ENCODE measurements around the gene PIP5K1B. TPM values are rescaled to one million over a fixed set of nuclear protein-coding genes. Genes with fewer than 3 reads are reported as not detected.

The PIP5K1B gene
- total and polyA plus RNA-seq, 5 donors, result 37.8 to 81.5 (median 67.9) TPM

DNA sequence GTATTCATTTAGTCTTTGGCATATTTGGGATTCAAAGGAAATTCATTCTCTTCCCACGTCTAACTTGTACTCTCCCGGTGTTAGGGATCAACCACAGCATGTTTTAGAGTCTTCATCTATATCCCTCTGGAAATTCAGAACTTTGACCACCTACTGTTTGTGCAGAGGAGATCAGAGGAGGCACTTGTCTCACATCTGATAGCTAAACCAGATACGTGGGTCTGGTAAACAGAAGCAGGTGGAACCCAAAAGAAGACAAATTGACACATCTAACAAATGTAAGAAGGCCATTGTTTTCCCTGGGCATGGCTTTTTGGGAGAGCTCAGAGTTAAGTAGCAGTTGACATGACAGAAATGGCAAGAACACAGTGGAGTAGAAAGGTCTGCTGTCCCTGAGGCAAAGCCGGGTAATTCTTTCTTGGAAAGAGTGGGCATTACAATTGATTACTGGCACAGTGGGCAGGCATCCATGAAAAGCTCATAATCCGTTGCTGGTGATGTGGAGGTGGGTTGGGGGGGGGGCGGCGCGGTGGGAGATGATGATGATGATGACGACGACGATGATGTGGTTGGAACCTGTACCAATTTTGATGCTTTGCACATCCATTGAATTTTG lies 27.5 kb downstream of the PIP5K1B start:
- Histone ChIP-seq H3K4me1 (ENCODE audit: control insufficient read depth, insufficient read depth, low read length) (peaks cover 4% of the 10 kb centered on the region), H3K4me3 (ENCODE audit: low read length) (no peak overlapping the region), H3K9me3 (ENCODE audit: control insufficient read depth, low read length) (no peaks in the 10 kb centered on the region), H3K27me3 (ENCODE audit: control insufficient read depth, insufficient read depth) (no peaks in the 10 kb centered on the region), H3K27ac (ENCODE audit: low read length) (no peak overlapping the region)
- ATAC-seq, result no peak
- intact Hi-C loops (cut with DNase I), result no loop called here
- DNase-seq, result no peak
- 85% methylated on average over 11 of the region's 11 CpGs for WGBS

DNA sequence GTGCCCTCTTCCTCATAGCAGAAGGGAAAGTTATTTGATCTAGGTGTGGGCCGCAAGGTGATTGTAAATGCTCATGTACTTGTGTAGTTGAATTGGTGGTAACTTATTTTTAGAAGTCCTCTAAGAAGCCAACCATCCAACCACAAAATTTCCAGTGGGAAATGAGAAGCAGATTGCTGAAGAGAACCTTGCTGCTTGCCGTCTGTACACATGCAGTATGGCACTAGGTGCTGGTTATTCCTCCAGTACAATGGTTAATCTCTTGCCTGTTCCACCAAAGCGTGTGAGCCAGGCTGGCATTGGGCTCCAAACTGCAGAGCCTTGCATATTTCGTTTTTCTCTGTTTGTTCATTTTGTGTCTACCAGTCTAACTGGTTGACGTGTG lies 28.0 kb downstream of the PIP5K1B start:
- 86% methylated on average over 5 of the region's 5 CpGs for WGBS
- DNase-seq, result no peak
- H3K9me3 ChIP-seq (ENCODE audit: control insufficient read depth, low read length), result no peaks in the 10 kb centered on the region
- H3K4me1 ChIP-seq (ENCODE audit: control insufficient read depth, insufficient read depth, low read length), result peaks cover 4% of the 10 kb centered on the region
- no peak for ATAC-seq
- H3K4me3 ChIP-seq (ENCODE audit: low read length), result no peak overlapping the region
- no peak overlapping the region for H3K27ac ChIP-seq (ENCODE audit: low read length)
- intact Hi-C loops (cut with DNase I), result no loop called here
- no peaks in the 10 kb centered on the region for H3K27me3 ChIP-seq (ENCODE audit: control insufficient read depth, insufficient read depth)

DNA sequence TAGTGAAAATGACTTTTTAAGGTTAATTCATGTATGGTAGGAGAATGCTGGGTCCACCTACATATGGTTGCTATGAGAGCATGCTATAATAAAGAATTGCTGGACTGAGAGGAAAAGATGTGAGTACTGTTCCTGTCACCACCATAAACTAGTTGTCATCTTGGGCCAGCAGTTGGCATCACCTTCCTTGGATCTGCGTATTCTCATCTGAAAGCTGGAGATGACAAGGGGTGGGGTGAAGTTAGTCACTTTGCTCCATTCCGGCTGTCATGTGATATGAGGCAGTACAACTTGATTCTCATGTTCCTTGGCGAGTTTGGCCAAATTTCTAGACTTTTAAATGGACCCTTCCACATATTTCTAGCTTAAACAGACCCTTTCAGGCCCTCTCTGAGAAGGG lies 33.3 kb downstream of the PIP5K1B start:
- DNase-seq (no peak), ATAC-seq (peak; percentile 51 to 66)
- Histone ChIP-seq H3K27ac (ENCODE audit: low read length) (no peak overlapping the region), H3K4me3 (ENCODE audit: low read length) (no peak overlapping the region), H3K4me1 (ENCODE audit: control insufficient read depth, insufficient read depth, low read length) (peaks cover 13% of the 10 kb centered on the region), H3K9me3 (ENCODE audit: control insufficient read depth, low read length) (no peaks in the 10 kb centered on the region), H3K27me3 (ENCODE audit: control insufficient read depth, insufficient read depth) (no peaks in the 10 kb centered on the region)
- whole genome bisulfite sequencing, result 47% methylated on average over 3 of the region's 3 CpGs
- intact Hi-C loops (cut with DNase I), result no loop called here

DNA sequence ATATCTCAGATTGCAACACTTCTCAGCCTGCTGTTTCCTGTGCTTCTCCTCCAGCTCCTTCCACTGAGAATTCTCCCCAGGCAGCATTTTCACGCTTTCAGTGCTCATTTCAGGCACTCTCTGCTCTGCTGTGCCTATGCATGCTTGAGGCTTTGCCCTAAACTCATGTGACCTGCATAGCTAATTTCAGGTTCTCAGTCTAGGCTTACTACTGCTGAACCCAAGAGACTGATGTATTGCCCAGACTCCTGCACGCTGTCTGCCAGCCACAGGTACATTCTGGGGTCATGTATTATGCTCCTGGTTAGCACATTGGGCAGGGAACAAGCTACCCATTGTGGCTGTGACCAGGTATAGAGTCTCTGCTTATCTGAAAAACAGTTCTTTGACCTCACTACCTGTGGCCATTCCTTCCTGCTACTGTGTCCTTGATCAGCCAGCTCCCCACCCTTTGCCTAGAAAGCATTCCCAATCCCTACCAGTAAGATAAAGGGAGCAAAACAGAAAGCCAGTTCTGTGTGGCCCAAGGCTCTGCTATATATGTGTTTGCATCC lies 34.7 kb downstream of the PIP5K1B start:
- Histone ChIP-seq H3K9me3 (ENCODE audit: control insufficient read depth, low read length) (no peaks in the 10 kb centered on the region), H3K4me3 (ENCODE audit: low read length) (no peak overlapping the region), H3K27me3 (ENCODE audit: control insufficient read depth, insufficient read depth) (no peaks in the 10 kb centered on the region), H3K4me1 (ENCODE audit: control insufficient read depth, insufficient read depth, low read length) (peaks cover 13% of the 10 kb centered on the region), H3K27ac (ENCODE audit: low read length) (peak overlapping the region; percentile 70)
- ATAC-seq, result peak; percentile 46 to 70
- DNase-seq, result no peak
- 39% methylated on average over 2 of the region's 2 CpGs for WGBS
- intact Hi-C loops (cut with DNase I), result no loop called here

DNA sequence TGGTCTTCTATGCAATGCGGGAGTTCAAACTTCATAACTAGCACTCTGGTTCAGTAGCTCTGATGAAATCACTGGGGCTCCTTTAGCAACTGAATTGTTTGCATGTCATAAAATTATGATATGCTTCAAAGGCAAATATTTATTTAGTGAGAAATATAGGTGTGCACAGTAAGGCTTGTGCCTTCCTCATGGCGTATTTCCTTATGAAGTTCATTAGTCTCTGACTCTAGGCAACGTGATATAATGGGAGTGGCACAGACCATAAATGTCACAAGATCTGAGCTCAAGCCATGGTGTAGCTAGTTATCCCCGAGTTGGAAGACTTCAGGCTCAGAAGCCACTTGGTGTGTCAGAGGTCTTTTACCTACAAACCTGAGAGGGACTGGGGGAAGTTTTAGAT lies 35.5 kb downstream of the PIP5K1B start:
- intact Hi-C loops (cut with DNase I), result no loop called here
- DNase-seq, result no peak
- Histone ChIP-seq H3K27me3 (ENCODE audit: control insufficient read depth, insufficient read depth) (no peaks in the 10 kb centered on the region), H3K4me3 (ENCODE audit: low read length) (no peak overlapping the region), H3K4me1 (ENCODE audit: control insufficient read depth, insufficient read depth, low read length) (peaks cover 15% of the 10 kb centered on the region), H3K9me3 (ENCODE audit: control insufficient read depth, low read length) (no peaks in the 10 kb centered on the region), H3K27ac (ENCODE audit: low read length) (peak overlapping the region; percentile 37)
- peak; percentile 31 to 36 for ATAC-seq
- WGBS, result 56% methylated on average over 4 of the region's 4 CpGs

DNA sequence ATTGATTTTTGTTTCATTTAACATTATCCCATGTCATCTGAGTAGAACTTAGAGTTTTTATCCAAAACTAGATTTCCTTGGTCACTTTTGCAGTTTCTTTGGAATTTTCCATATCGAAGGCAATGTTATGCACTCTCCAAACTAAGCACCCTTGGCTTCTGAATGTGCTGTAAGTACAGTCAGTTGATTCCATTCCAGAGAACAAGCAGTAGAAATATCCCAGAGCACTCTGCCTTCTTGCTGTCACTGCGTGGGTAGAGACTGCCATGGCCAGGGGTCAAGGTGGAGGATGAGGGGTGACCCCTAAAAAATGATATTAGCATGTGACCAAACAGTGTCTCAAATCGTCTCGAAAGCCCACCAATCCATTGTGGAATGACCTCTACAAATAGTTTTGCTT lies 36.2 kb downstream of the PIP5K1B start:
- Histone ChIP-seq H3K4me1 (ENCODE audit: control insufficient read depth, insufficient read depth, low read length) (peaks cover 15% of the 10 kb centered on the region), H3K27me3 (ENCODE audit: control insufficient read depth, insufficient read depth) (no peaks in the 10 kb centered on the region), H3K9me3 (ENCODE audit: control insufficient read depth, low read length) (no peaks in the 10 kb centered on the region), H3K4me3 (ENCODE audit: low read length) (no peak overlapping the region), H3K27ac (ENCODE audit: low read length) (peak overlapping the region; percentile 64)
- WGBS, result 50% methylated on average over 4 of the region's 4 CpGs
- ATAC-seq, result peak; percentile 25 to 43
- DNase-seq, result no peak
- intact Hi-C loops (cut with DNase I), result no loop called here

DNA sequence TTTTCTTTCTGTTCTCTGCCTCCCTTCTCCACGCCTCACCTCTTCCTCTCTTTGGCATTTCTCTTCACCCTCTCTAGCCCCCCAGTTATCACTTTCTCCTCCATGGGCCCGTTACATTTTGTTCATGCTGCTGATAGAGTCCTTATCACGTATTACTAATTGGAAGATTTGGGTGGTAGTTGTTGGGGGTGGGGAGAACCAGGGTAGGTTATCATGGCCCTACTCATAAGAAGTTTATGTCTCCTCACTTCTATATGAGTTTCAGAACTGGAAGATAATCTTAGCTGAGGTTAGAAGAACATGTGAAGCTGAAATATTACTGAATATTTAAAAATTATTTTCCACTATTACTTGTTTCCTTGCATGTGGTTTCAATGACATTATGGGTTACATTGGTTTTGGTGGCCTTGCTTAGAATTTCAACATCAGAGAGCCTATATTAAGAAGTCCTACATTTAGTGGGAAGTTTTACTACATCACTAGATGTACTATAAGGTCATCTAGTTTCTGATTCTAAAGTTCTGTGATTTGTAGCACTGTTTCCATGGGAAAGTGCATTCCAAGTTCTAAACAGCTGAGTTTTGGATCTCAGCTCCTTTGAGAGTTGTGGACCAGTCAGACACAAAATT lies 36.8 kb downstream of the PIP5K1B start:
- intact Hi-C loops (cut with DNase I), result no loop called here
- Histone ChIP-seq H3K27me3 (ENCODE audit: control insufficient read depth, insufficient read depth) (no peaks in the 10 kb centered on the region), H3K4me3 (ENCODE audit: low read length) (no peak overlapping the region), H3K4me1 (ENCODE audit: control insufficient read depth, insufficient read depth, low read length) (peaks cover 19% of the 10 kb centered on the region), H3K9me3 (ENCODE audit: control insufficient read depth, low read length) (no peaks in the 10 kb centered on the region), H3K27ac (ENCODE audit: low read length) (peak overlapping the region; percentile 64)
- ATAC-seq, result no peak
- no peak for DNase-seq
- 50% methylated on average over 3 of the region's 3 CpGs for WGBS

DNA sequence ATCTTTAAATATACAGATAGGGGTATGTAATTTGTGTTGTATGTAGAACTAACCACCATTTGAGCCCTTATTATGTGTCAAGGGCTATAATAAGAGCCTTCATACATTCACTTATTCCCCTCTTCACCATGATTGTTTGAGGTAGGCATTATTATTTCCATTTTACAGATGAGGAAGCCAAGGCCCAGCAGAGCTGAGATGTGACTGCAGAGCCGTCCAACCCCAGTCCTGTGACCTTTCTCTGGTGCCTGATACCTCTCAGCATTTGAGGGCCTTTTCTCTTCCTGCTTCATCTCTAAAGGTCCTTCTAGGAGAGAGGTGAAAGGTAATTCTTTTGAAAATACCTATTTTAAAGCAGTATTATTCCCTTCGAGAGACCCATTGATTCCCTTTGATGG lies 37.3 kb downstream of the PIP5K1B start:
- ATAC-seq (no peak), DNase-seq (no peak)
- Histone ChIP-seq H3K4me3 (ENCODE audit: low read length) (no peak overlapping the region), H3K9me3 (ENCODE audit: control insufficient read depth, low read length) (no peaks in the 10 kb centered on the region), H3K27ac (ENCODE audit: low read length) (no peak overlapping the region), H3K27me3 (ENCODE audit: control insufficient read depth, insufficient read depth) (no peaks in the 10 kb centered on the region), H3K4me1 (ENCODE audit: control insufficient read depth, insufficient read depth, low read length) (peaks cover 21% of the 10 kb centered on the region)
- intact Hi-C loops (cut with DNase I), result no loop called here
- WGBS, result 87% methylated on average over 2 of the region's 2 CpGs

DNA sequence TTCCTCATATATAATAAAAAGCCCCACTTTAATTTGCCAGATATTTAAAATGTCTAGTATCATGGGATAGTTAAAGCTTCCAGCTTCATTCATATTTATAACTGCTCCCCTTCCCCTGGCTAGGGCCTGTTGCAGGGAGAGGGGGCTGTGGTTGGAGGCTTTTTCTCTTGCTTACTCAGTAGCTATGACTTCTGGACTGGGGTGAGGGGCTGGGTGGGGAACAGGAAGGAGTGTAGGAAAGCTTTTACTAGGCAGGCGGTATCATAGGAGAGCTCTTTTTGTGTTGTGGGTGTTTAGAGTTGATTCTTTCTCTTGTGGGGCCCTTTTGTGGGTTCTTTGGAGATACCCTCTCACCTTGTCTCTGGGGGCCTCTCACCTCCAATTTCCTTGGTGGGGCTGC lies 39.4 kb downstream of the PIP5K1B start:
- DNase-seq, result no peak
- intact Hi-C loops (cut with DNase I), result no loop called here
- H3K27me3 ChIP-seq (ENCODE audit: control insufficient read depth, insufficient read depth), result no peaks in the 10 kb centered on the region
- no peak overlapping the region for H3K27ac ChIP-seq (ENCODE audit: low read length)
- no peaks in the 10 kb centered on the region for H3K9me3 ChIP-seq (ENCODE audit: control insufficient read depth, low read length)
- peaks cover 18% of the 10 kb centered on the region for H3K4me1 ChIP-seq (ENCODE audit: control insufficient read depth, insufficient read depth, low read length)
- WGBS, result 94% methylated on average over 1 of the region's 1 CpG
- no peak for ATAC-seq
- H3K4me3 ChIP-seq (ENCODE audit: low read length), result no peak overlapping the region

DNA sequence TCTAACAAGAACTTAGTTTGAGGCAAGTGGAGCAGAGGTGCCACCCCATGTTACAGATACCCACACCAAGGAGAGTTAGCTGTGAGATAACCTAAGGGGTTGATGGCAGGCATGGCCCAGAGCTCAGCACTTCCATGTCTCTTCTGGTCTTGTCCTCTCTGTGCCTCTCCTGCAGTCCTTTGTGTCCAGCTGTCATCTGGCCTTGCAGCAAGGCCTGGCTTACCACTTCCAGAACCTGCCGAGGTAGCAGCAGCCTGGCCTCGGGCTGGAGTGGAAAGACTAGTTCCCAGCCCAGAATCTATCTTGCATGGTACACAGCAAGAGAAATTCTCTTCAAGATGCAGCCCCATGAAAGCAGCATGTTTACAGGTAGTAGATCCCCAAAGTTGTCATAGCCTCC lies 41.5 kb downstream of the PIP5K1B start:
- no peak for DNase-seq
- intact Hi-C loops (cut with DNase I), result no loop called here
- Histone ChIP-seq H3K9me3 (ENCODE audit: control insufficient read depth, low read length) (no peaks in the 10 kb centered on the region), H3K4me3 (ENCODE audit: low read length) (no peak overlapping the region), H3K27ac (ENCODE audit: low read length) (peak overlapping the region; percentile 70), H3K27me3 (ENCODE audit: control insufficient read depth, insufficient read depth) (no peaks in the 10 kb centered on the region), H3K4me1 (ENCODE audit: control insufficient read depth, insufficient read depth, low read length) (peaks cover 9% of the 10 kb centered on the region)
- ATAC-seq, result no peak
- 84% methylated on average over 2 of the region's 2 CpGs for WGBS

DNA sequence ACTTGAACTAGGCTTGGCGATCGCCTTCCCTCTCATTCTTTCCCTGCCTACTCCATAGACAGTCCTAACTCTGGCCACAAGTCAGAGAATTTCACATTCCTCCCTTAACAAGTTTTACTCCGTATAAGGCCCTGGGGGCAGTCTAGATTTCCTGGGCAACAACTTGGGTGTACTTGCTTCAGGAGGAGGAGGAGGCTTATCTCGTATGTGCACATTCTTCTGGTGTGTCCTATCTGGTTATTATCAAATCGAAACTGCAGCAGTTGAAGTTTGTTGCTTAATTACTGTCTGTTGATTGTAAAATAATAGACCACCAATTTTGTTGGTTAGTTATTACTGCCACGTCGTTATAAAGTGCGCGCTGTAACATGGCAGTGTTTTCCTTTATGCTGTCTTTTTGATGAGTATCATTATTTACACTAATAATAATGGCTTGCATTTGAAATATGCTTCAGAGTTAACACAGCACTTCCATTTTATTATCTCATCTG lies 42.0 kb downstream of the PIP5K1B start:
- ATAC-seq (peak; percentile 18 to 69), DNase-seq (no peak)
- Histone ChIP-seq H3K4me3 (ENCODE audit: low read length) (no peak overlapping the region), H3K9me3 (ENCODE audit: control insufficient read depth, low read length) (no peaks in the 10 kb centered on the region), H3K4me1 (ENCODE audit: control insufficient read depth, insufficient read depth, low read length) (peaks cover 7% of the 10 kb centered on the region), H3K27ac (ENCODE audit: low read length) (peak overlapping the region; percentile 60), H3K27me3 (ENCODE audit: control insufficient read depth, insufficient read depth) (no peaks in the 10 kb centered on the region)
- WGBS, result 46% methylated on average over 9 of the region's 9 CpGs
- intact Hi-C loops (cut with DNase I), result no loop called here
